Measurements from ENCODE around the gene LMF1. TPM values are rescaled to one million over a fixed set of nuclear protein-coding genes. Genes with fewer than 3 reads are reported as not detected.

Gene LMF1
- polyA plus RNA-seq, 3 donors, result 5.9 to 14.7 (median 10.6) TPM

DNA sequence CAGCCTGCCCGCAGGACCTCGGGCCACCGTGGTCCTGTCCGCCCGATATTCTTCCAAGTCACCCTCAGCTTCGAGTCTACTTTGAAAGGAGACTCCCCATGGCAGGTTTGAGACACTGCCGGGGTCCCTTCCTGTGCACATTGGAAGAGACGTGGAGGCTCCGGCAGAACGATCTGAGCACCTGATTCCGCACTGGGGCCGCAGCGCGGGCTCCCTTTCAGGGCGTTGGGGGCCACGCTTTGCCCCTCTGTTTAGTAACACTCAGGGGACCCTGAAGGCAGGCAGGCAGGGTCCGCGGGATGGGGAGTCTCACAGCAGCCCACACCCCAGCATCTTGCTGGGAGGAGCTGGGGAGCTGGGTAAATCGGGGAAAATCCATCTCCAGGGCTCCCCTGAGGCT lies 41.4 kb upstream of the LMF1 start:
- H3K27ac Mint-ChIP-seq, result no peak overlapping the region
- no peak overlapping the region for H3K4me3 Mint-ChIP-seq
- no peaks in the 10 kb centered on the region for H3K36me3 Mint-ChIP-seq
- H3K9me3 ChIP-seq (replicated peaks in 1 of 2; ENCODE audit: control insufficient read depth in 1 of 2, insufficient read depth in 1 of 2, low read length in 2 of 2), result no peaks in the 10 kb centered on the region
- H3K27me3 ChIP-seq (ENCODE audit: control insufficient read depth in 2 of 2, insufficient read depth in 2 of 2, low read length in 2 of 2), result no peaks in the 10 kb centered on the region
- no peaks in the 10 kb centered on the region for H4K20me1 ChIP-seq (ENCODE audit: insufficient read depth, low read length)
- H3K4me1 Mint-ChIP-seq, result no peaks in the 10 kb centered on the region
- peaks cover 7 to 13% (median 10%) of the 10 kb centered on the region in 3 donors for H3K27me3 Mint-ChIP-seq (ENCODE audit: low read depth in 3 of 3)
- H3K9ac ChIP-seq (ENCODE audit: insufficient read depth, low read length, poor library complexity, severe bottlenecking), result no peak overlapping the region
- TF ChIP-seq, protein P1, sequence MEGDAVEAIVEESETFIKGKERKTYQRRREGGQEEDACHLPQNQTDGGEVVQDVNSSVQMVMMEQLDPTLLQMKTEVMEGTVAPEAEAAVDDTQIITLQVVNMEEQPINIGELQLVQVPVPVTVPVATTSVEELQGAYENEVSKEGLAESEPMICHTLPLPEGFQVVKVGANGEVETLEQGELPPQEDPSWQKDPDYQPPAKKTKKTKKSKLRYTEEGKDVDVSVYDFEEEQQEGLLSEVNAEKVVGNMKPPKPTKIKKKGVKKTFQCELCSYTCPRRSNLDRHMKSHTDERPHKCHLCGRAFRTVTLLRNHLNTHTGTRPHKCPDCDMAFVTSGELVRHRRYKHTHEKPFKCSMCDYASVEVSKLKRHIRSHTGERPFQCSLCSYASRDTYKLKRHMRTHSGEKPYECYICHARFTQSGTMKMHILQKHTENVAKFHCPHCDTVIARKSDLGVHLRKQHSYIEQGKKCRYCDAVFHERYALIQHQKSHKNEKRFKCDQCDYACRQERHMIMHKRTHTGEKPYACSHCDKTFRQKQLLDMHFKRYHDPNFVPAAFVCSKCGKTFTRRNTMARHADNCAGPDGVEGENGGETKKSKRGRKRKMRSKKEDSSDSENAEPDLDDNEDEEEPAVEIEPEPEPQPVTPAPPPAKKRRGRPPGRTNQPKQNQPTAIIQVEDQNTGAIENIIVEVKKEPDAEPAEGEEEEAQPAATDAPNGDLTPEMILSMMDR (IDR thresholded peaks at IDR 0.05), result no peak
- no peaks in the 10 kb centered on the region for H3K79me2 ChIP-seq (ENCODE audit: insufficient read depth, low read length)
- H2AFZ ChIP-seq (ENCODE audit: insufficient read depth, low read depth, low read length, poor library complexity, severe bottlenecking), result no peak overlapping the region
- H3K4me3 ChIP-seq (replicated peaks in 1 of 3; ENCODE audit: low read depth in 2 of 3, low read length in 3 of 3), result no peak overlapping the region
- WGBS (ENCODE audit: insufficient coverage), result 95% methylated on average over 16 of the region's 19 CpGs
- H3K4me1 ChIP-seq (ENCODE audit: control insufficient read depth in 1 of 2, insufficient read depth in 2 of 2, low read length in 2 of 2), result no peaks in the 10 kb centered on the region
- no peak overlapping the region for H3K27ac ChIP-seq (ENCODE audit: low read depth in 1 of 2, low read length in 2 of 2)
- H3K4me2 ChIP-seq (replicated peaks; ENCODE audit: extremely low read depth, low read length, poor library complexity, severe bottlenecking), result no peak overlapping the region
- intact Hi-C loops (cut with micrococcal nuclease), result no loop called here
- peaks cover 0 to 5% (median 0%) of the 10 kb centered on the region in 7 donors for H3K9me3 Mint-ChIP-seq
- no peak for DNase-seq
- no peaks in the 10 kb centered on the region for H3K36me3 ChIP-seq (replicated peaks in 1 of 2; ENCODE audit: control insufficient read depth in 1 of 2, insufficient read depth in 2 of 2, low read length in 2 of 2)

DNA sequence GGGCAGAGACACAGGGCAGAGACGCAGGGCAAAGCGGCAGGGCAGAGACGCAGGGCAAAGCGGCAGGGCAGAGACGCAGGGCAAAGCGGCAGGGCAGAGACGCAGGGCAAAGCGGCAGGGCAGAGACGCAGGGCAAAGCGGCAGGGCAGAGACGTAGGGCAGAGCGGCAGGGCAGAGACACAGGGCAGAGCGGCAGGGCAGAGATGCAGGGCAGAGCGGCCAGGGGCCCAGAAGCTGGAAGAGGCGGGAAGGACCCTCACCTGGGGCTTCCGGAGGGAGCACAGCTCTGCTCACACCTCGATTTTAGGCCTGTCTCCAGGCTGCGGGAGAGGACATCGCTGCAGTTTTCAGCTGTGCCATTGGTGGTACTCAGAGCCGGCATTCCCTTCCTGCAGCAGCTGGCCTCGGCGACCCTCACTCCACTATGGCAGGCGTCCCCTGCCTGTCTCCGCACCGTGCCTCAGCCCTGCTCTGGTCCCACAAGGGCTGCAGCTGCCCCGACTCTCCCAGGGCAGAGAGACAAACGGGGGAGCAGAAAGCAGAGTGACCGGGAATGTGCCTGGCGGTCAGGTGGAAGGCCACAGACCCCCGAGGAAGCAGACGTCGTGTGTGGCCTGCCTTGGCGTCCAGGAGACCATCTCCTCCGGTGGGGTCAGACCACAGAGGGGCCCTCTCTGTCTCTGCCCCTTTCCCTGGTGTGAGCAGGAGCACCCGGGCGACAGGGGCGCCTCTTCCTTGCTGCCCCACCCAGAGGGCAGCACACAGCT lies 40.7 kb upstream of the LMF1 start:
- no peak overlapping the region for H3K4me2 ChIP-seq (replicated peaks; ENCODE audit: extremely low read depth, low read length, poor library complexity, severe bottlenecking)
- no peaks in the 10 kb centered on the region for H3K27me3 ChIP-seq (ENCODE audit: control insufficient read depth in 2 of 2, insufficient read depth in 2 of 2, low read length in 2 of 2)
- DNase-seq, result no peak
- Mint-ChIP-seq H3K4me1 (no peaks in the 10 kb centered on the region), H3K27me3 (ENCODE audit: low read depth in 3 of 3) (peaks cover 7 to 13% (median 10%) of the 10 kb centered on the region in 3 donors), H3K27ac (no peak overlapping the region), H3K4me3 (no peak overlapping the region), H3K36me3 (no peaks in the 10 kb centered on the region), H3K9me3 (peaks cover 0 to 5% (median 0%) of the 10 kb centered on the region in 7 donors)
- no peak overlapping the region for H3K9ac ChIP-seq (ENCODE audit: insufficient read depth, low read length, poor library complexity, severe bottlenecking)
- intact Hi-C loops (cut with micrococcal nuclease), result no loop called here
- TF ChIP-seq, protein P1 (IDR thresholded peaks at IDR 0.05), result no peak
- no peak overlapping the region for H3K27ac ChIP-seq (ENCODE audit: low read depth in 1 of 2, low read length in 2 of 2)
- no peaks in the 10 kb centered on the region for H3K36me3 ChIP-seq (replicated peaks in 1 of 2; ENCODE audit: control insufficient read depth in 1 of 2, insufficient read depth in 2 of 2, low read length in 2 of 2)
- no peaks in the 10 kb centered on the region for H4K20me1 ChIP-seq (ENCODE audit: insufficient read depth, low read length)
- 93% methylated on average over 37 of the region's 37 CpGs for WGBS (ENCODE audit: insufficient coverage)
- H3K4me1 ChIP-seq (ENCODE audit: control insufficient read depth in 1 of 2, insufficient read depth in 2 of 2, low read length in 2 of 2), result no peaks in the 10 kb centered on the region
- H3K9me3 ChIP-seq (replicated peaks in 1 of 2; ENCODE audit: control insufficient read depth in 1 of 2, insufficient read depth in 1 of 2, low read length in 2 of 2), result no peaks in the 10 kb centered on the region
- H3K4me3 ChIP-seq (replicated peaks in 1 of 3; ENCODE audit: low read depth in 2 of 3, low read length in 3 of 3), result no peak overlapping the region
- no peaks in the 10 kb centered on the region for H3K79me2 ChIP-seq (ENCODE audit: insufficient read depth, low read length)
- H2AFZ ChIP-seq (ENCODE audit: insufficient read depth, low read depth, low read length, poor library complexity, severe bottlenecking), result no peak overlapping the region

Measured in CD14-positive monocyte (primary cell).